Stimulated activated CD8-positive, alpha-beta memory T cell treated with anti-CD3 and anti-CD28 coated beads, Interleukin-12 subunit alpha, Interleukin-12 subunit beta, amount 100 ng/mL, for 1 hour (primary cell): Measurements from ENCODE around the gene MRPS10.
"Not testable (repeated sequence)": the region's sequence is repeated elsewhere in the genome, so short reads cannot be mapped to it uniquely, and the experiment has no call there.

Experiments used
- DNase-seq: peaks from one replicate; pipeline ENCODE4 v3.0.0-alpha.2; 2020; ENCODE audit warnings: low read depth

Gene MRPS10

GRCh38 chr6:42176981-42177380, 40.7 kb downstream of the MRPS10 start:
- no peak for DNase-seq

GRCh38 chr6:42175860-42176259, 41.8 kb downstream of the MRPS10 start:
- no peak for DNase-seq

GRCh38 chr6:42173101-42173500, 44.6 kb downstream of the MRPS10 start, which contains the start of gene GUCA1A:
Gene GUCA1A, plus strand, starts transcription at chr6:42173364. Its CDS starts 250 bp downstream, at chr6:42173614.
- DNase-seq = no peak

DNA sequence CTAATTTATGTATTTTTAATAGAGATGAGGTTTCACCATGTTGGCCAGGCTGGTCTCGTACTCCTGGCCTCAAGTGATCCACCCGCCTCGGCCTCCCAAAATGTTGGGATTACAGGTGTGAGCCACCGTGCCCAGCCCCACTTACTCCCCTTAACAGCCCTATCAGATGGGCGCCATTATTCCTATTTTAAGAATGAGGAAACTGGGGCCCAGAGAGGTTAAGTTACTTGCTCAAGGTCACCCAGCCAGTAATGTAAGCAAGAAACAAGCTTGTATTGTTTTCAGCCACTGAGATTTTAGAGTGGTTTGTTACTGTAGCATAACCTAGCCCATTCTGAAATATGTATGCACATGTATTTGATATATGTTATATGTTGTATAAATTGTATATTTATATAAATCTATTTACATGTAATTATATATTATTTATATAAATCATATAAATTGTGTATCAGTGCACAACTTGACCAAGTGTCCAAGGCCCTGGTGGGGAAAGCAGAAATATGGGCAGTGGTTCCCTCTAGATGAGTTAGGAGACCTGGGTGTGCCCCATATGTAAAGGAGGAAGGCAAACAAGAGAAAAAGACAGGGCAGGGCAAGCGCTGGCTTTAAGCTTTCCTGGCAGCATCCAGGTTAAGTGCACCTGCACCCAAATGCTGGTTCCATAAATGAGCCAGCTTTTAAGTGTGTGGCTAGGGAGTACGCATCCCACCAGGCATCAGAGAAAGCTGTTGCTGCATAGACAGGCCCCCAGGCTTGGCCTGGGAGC, 45.7 kb downstream of the MRPS10 start:
- DNase-seq = no peak

- DNase-seq = not testable (repeated sequence)
These were observed 47.9 kb downstream of the MRPS10 start for GRCh38 chr6:42169780-42170179.

DNA sequence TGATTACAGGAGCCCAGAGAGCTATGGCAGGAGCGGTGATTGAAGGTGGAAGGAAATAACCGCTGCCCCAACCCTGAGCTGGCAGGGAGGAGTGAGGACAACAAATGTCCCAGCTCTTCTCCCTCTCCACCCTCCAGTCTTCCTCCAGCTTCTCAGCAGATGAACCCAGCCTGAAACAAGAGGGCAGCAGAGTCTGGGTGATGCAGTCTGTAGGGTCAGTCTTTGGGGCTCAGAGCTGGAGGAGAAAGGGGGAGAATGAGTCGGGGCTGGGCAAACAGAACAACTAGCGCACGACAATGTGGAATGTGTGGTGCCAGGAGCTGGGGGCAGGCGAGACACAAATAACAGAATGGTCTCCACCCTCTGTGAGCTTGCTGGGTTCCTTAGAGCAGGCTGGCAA, 49.0 kb downstream of the MRPS10 start:
- no peak for DNase-seq

- peak; percentile 65 for DNase-seq
These were observed 51.1 kb downstream of the MRPS10 start for GRCh38 chr6:42166444-42167141.

DNA sequence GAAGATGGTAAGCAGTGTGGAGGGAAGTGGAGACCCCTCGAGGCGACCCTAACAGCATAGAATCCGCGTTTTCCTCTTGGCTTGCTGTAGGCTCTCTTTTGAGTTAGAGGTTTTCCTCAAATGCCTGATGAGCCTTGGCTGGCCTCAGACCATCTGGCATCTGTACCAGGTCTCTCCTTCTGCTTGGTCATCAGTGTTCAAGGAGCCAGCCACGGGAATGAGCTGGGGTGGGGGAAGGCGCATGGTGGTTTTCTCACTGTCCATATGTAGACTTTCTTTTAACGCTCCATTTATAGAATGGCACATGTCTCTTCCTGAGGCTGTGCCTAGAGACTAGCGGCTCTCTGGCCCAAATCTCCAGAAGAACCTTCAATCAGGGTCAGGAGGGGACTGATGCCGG, 52.6 kb downstream of the MRPS10 start:
- DNase-seq = no peak

DNA sequence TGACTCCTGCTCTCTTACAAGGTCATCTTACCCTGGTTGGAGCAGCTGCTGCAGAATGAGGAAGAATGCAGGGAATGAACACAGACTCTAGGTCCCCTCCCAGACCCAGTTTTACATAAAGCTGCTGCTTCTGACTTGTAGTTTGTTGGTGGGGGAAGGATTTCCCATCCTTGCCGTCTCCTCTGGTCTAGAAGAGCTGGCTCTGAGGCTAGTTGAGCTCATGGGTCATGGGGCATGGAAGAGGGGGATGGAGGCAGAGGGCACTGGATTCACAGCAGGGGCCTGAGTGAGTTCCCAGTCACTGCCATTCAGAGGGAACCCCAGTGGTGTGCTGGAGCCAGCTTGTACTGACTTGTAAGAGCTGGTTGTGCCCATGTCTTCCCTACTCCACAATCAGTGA, 53.7 kb downstream of the MRPS10 start:
- DNase-seq = no peak

GRCh38 chr6:42162812-42163211, 54.8 kb downstream of the MRPS10 start:
- DNase-seq = no peak

DNA sequence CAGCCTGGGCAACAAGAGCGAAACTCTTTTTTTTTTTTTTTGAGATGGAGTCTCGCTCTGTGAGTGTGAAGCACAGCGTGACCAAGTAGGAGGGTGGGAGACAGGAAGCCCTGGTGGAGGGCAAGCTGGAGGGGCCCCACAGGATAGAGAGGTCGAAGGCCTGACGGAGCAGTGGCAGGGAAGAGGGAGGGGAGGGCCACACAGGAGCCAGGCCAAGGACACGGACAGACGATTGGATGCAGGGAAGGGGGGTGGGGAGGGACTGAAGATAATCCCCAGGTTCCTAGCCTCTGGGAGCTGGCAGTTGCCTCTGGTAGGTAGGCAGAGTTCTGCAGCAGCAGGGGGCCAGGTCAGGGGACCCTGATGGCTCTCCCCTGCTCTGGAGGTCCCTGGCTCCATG, 55.3 kb downstream of the MRPS10 start:
- DNase-seq = no peak

GRCh38 chr6:42159431-42160024, 58.1 kb downstream of the MRPS10 start:
- DNase-seq = no peak

GRCh38 chr6:42158631-42159030, 59.0 kb downstream of the MRPS10 start:
- DNase-seq = no peak

DNA sequence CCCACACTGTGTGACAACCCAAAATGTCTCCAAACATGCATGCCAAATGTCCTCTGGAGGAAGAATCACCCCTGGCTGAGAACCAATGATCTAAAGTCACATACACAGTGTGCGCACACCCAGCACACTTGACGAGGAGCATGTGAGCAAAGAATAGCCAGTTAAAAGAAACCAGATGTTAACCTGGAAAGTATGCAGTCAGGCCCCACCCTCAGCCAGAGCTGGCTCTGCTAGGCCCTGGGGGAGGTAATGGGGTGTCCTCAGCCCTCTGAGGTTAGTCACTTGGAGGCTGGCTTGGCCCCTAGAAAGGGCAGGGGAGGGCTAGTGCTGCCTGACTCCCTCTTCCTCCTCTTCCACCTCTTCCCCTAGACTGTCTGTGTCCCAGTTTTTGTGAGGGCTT, 59.6 kb downstream of the MRPS10 start:
- DNase-seq = no peak
